Activated CD8-positive, alpha-beta T cell treated with anti-CD3 and anti-CD28 coated beads for 36 hours (primary cell): ENCODE measurements around the gene TBXAS1. TPM values are rescaled to one million over a fixed set of nuclear protein-coding genes. Genes with fewer than 3 reads are reported as not detected.

Experiments used
- ATAC-seq: fragments of 200-7000 bp; cut with Tn5 transposase; one replicate; pipeline ENCODE4 v1.10.0; 2021; ENCODE audit warnings: mild to moderate bottlenecking, moderate library complexity
- CTCF ChIA-PET: fragments of 350-600 bp; sonication (Branson Sonifier 250); formaldehyde crosslinking; loops from one replicate; lab custom pipeline; 2021; ENCODE audit warnings: antibody characterized with exemption; lab: Charles Lee
- POLR2A ChIA-PET: fragments of 350-600 bp; sonication (Branson Sonifier 250); formaldehyde crosslinking; loops from one replicate; lab custom pipeline; 2021; ENCODE audit warnings: antibody characterized with exemption; lab: Charles Lee
- DNase-seq: peaks from one replicate; pipeline ENCODE4 v3.0.0-alpha.2; 2020
- H3K27ac Mint-ChIP-seq: one replicate; pipeline ENCODE4 v1.8.0; 2021; ENCODE audit warnings: mild to moderate bottlenecking, mixed read lengths
- H3K27me3 Mint-ChIP-seq: one replicate; pipeline ENCODE4 v1.8.0; 2021; ENCODE audit warnings: mixed read lengths
- H3K36me3 Mint-ChIP-seq: one replicate; pipeline ENCODE4 v1.8.0; 2021; ENCODE audit warnings: low read depth, mixed read lengths
- H3K4me1 Mint-ChIP-seq: one replicate; pipeline ENCODE4 v1.8.0; 2021; ENCODE audit warnings: low read depth, mixed read lengths
- H3K4me3 Mint-ChIP-seq: one replicate; pipeline ENCODE4 v1.8.0; 2021; ENCODE audit warnings: mild to moderate bottlenecking, moderate library complexity, mixed read lengths
- H3K9me3 Mint-ChIP-seq: one replicate; pipeline ENCODE4 v1.8.0; 2021; ENCODE audit warnings: mixed read lengths
- CTCF ChIP-seq: fragments of 200-600 bp; IDR thresholded peaks from one replicate; pipeline ENCODE4 v1.8.0; 2022; ENCODE audit warnings: antibody characterized with exemption, mild to moderate bottlenecking
- intact Hi-C: fragments of 100-400 bp; cut with micrococcal nuclease; formaldehyde crosslinking; loops from one replicate; pipeline ENCODE4 v1.10.0; 2022
- total RNA-seq, 2 experiments: library from RNA; stranded (reverse); gene quantifications; one replicate each; pipeline ENCODE4 v1.2.3, GENCODE V29; 2021

Gene TBXAS1
- total RNA-seq, 2 experiments from 2014 or later = 1.5 to 2.1 TPM

GRCh38 chr7:139974179-139974811 lies 145.2 kb downstream of the TBXAS1 start:
- no peak for TF ChIP-seq CTCF
- ATAC-seq (no peak), DNase-seq (no peak)
- Mint-ChIP-seq H3K9me3 (no peaks in the 10 kb centered on the region), H3K27ac (no peak overlapping the region), H3K36me3 (no peaks in the 10 kb centered on the region), H3K4me3 (no peak overlapping the region), H3K27me3 (no peaks in the 10 kb centered on the region), H3K4me1 (peaks cover 2% of the 10 kb centered on the region)
- CTCF ChIA-PET = interaction anchor here (1.2 kb wide), 1 partner anchor 8 kb away, joined by 3 read pairs; no protein-coding TSS in a partner anchor
- intact Hi-C loops = no loop called here
- POLR2A ChIA-PET = interaction anchor here (0.6 kb wide), 1 partner anchor 1515 kb away, joined by 4 read pairs; no protein-coding TSS in a partner anchor

- Mint-ChIP-seq H3K27me3 (no peaks in the 10 kb centered on the region), H3K4me1 (peaks cover 12% of the 10 kb centered on the region), H3K4me3 (no peak overlapping the region), H3K36me3 (no peaks in the 10 kb centered on the region), H3K9me3 (no peaks in the 10 kb centered on the region), H3K27ac (no peak overlapping the region)
- no peak for TF ChIP-seq CTCF
- ChIA-PET POLR2A (interaction anchor here (0.6 kb wide), 1 partner anchor 597 kb away, joined by 4 read pairs; no protein-coding TSS in a partner anchor), CTCF (interaction anchor here (1.3 to 2.0 kb wide), 2 partner anchors 12 to 330 kb away, joined by 3 to 6 read pairs; no protein-coding TSS in a partner anchor)
- intact Hi-C loops = no loop called here
- ATAC-seq (no peak), DNase-seq (no peak)
Observed at GRCh38 chr7:139976055-139976837, 147.2 kb downstream of the TBXAS1 start.

- ChIA-PET POLR2A (interaction anchor here (0.6 kb wide), 1 partner anchor 555 kb away, joined by 3 read pairs; no protein-coding TSS in a partner anchor), CTCF (interaction anchor here (1.3 to 2.0 kb wide), 2 partner anchors 11 to 14 kb away, joined by 3 to 6 read pairs; no protein-coding TSS in a partner anchor)
- Mint-ChIP-seq H3K27ac (no peak overlapping the region), H3K9me3 (no peaks in the 10 kb centered on the region), H3K36me3 (no peaks in the 10 kb centered on the region), H3K4me3 (no peak overlapping the region), H3K27me3 (no peaks in the 10 kb centered on the region), H3K4me1 (peaks cover 12% of the 10 kb centered on the region)
- no peak for ATAC-seq
- DNase-seq = peak; percentile 21
- intact Hi-C loops = no loop called here
- TF ChIP-seq CTCF = no peak
Observed at GRCh38 chr7:139976838-139977656, 148.0 kb downstream of the TBXAS1 start.

DNA sequence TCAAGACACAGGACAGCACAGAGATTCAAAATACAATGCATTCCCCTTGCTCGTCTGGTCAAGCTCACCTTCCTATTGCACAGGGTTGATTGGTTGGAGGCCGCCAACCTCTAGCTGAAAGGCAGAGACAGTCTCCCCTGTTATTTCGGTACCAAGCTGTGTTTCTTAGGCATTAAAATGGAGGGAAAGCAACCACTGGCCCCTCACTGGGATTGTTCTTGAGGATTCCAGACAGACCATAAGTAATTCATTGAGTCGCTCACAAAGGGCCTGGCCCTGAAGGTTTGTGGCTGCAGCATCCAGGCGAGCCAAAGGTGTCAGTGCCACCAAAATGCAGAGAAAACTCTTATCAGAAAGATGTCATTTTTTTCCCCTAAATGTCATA lies 152.4 kb downstream of the TBXAS1 start:
- TF ChIP-seq CTCF = no peak
- intact Hi-C loops = no loop called here
- ChIA-PET CTCF (interaction anchor here (0.6 kb wide), 1 partner anchor 547 kb away, joined by 3 read pairs; no protein-coding TSS in a partner anchor), POLR2A (no interaction called here)
- ATAC-seq (no peak), DNase-seq (no peak)
- no peak overlapping the region for H3K27ac Mint-ChIP-seq
- peaks cover 12% of the 10 kb centered on the region for H3K4me1 Mint-ChIP-seq
- H3K4me3 Mint-ChIP-seq = no peak overlapping the region
- no peaks in the 10 kb centered on the region for H3K27me3 Mint-ChIP-seq
- no peaks in the 10 kb centered on the region for H3K9me3 Mint-ChIP-seq
- H3K36me3 Mint-ChIP-seq = no peaks in the 10 kb centered on the region
